ENCODE results near the gene CYP4F11. TPM values are rescaled to one million over a fixed set of nuclear protein-coding genes. Genes with fewer than 3 reads are reported as not detected.
"Not testable (repeated sequence)": the region's sequence is repeated elsewhere in the genome, so short reads cannot be mapped to it uniquely, and the experiment has no call there.

The CYP4F11 gene
- polyA plus RNA-seq, 5 donors, result not detected

- DNase-seq, result no peak
These were observed 7.8 kb downstream of the CYP4F11 start for GRCh38 chr19:15926484-15926883.

- no peak for DNase-seq
These were observed 10.6 kb downstream of the CYP4F11 start for GRCh38 chr19:15923702-15924101.

- no peak for DNase-seq
These were observed 12.3 kb downstream of the CYP4F11 start for GRCh38 chr19:15922021-15922420.

- DNase-seq, result no peak
These were observed 15.1 kb downstream of the CYP4F11 start for GRCh38 chr19:15919243-15919642.

- DNase-seq, result no peak
These were observed 19.2 kb downstream of the CYP4F11 start for GRCh38 chr19:15915109-15915508.

GRCh38 chr19:15913830-15914229 lies 20.5 kb downstream of the CYP4F11 start:
- DNase-seq, result no peak

- no peak for DNase-seq
These were observed 20.9 kb downstream of the CYP4F11 start for GRCh38 chr19:15913384-15913783.

- no peak for DNase-seq
These were observed 22.6 kb downstream of the CYP4F11 start for GRCh38 chr19:15911599-15912235.

GRCh38 chr19:15905026-15905425 lies 29.3 kb downstream of the CYP4F11 start:
- DNase-seq, result no peak

- not testable (repeated sequence) for DNase-seq
These were observed 31.4 kb downstream of the CYP4F11 start for GRCh38 chr19:15902898-15903297.

- DNase-seq, result no peak
These were observed 32.1 kb downstream of the CYP4F11 start for GRCh38 chr19:15902254-15902653.

GRCh38 chr19:15900504-15900903 lies 33.8 kb downstream of the CYP4F11 start:
- no peak for DNase-seq

- not testable (repeated sequence) for DNase-seq
These were observed 34.3 kb downstream of the CYP4F11 start for GRCh38 chr19:15900032-15900431.

GRCh38 chr19:15899561-15899960 lies 34.8 kb downstream of the CYP4F11 start:
- not testable (repeated sequence) for DNase-seq

- DNase-seq, result no peak
These were observed 36.5 kb downstream of the CYP4F11 start, which contains the start of gene CYP4F2 for GRCh38 chr19:15897738-15898276. CYP4F2 (minus strand) TSS chr19:15898074; CDS start chr19:15897611, 463 bp downstream.

- DNase-seq, result no peak
These were observed 37.1 kb downstream of the CYP4F11 start for GRCh38 chr19:15897026-15897737.

- DNase-seq, result no peak
These were observed 38.4 kb downstream of the CYP4F11 start for GRCh38 chr19:15895876-15896430.

GRCh38 chr19:15894359-15894758 lies 40.0 kb downstream of the CYP4F11 start:
- DNase-seq, result no peak

GRCh38 chr19:15893477-15893876 lies 40.9 kb downstream of the CYP4F11 start:
- DNase-seq, result no peak

GRCh38 chr19:15892012-15892411 lies 42.3 kb downstream of the CYP4F11 start:
- no peak for DNase-seq

GRCh38 chr19:15891434-15891833 lies 42.9 kb downstream of the CYP4F11 start:
- no peak for DNase-seq

GRCh38 chr19:15889339-15889738 lies 45.0 kb downstream of the CYP4F11 start:
- DNase-seq, result not testable (repeated sequence)

- no peak for DNase-seq
These were observed 48.4 kb downstream of the CYP4F11 start for GRCh38 chr19:15885919-15886318.

Measured in right lung (tissue), 5 donors.